Endothelial cell of umbilical vein (primary cell): Measurements from ENCODE around the gene SHC4. TPM values are rescaled to one million over a fixed set of nuclear protein-coding genes. Genes with fewer than 3 reads are reported as not detected.

ENCODE experiments used
- BruUV-seq: library from RNA; stranded (reverse); fragments of 400-500 nt; replicated peaks from 2 replicates; lab custom pipeline; 2021; lab: Mats Ljungman, UMichigan
- CTCF ChIA-PET: fragments of 300-600, 350-600 bp; sonication (Branson Sonifier 250); formaldehyde crosslinking; loops from one replicate; lab custom pipeline; 2021; ENCODE audit warnings: antibody characterized with exemption, inconsistent platforms; lab: Charles Lee
- POLR2A ChIA-PET: fragments of 300-600, 350-600 bp; sonication (Branson Sonifier 250); formaldehyde crosslinking; loops from one replicate; lab custom pipeline; 2021; ENCODE audit warnings: antibody characterized with exemption, inconsistent platforms; lab: Charles Lee
- DNase-seq: peaks from one replicate; pipeline ENCODE4 v3.0.0-alpha.2; 2011; ENCODE audit warnings: low read depth, low spot score
- FAIRE-seq: peaks from 2 replicates; lab custom pipeline; 2011; peaks lifted over from hg19 to GRCh38; lab: Jason Lieb, UNC
- H2AFZ ChIP-seq: 2 replicates; pipeline ENCODE4 v1.6.0; 2012; ENCODE audit warnings: low read depth, low read length, control low read depth, inconsistent platforms
- H3K27ac ChIP-seq: 2 replicates; pipeline ENCODE4 v1.5.1; 2011; ENCODE audit warnings: low read depth, mild to moderate bottlenecking, control low read depth, low read length, moderate library complexity; ENCODE audit not compliant: insufficient read depth
- H3K27me3 ChIP-seq, 2 experiments: 2 replicates each; pipeline versions ENCODE4 v1.6.0 to v1.6.1; 2011; ENCODE audit warnings: low read length in 2 of 2, mixed read lengths in 1 of 2; ENCODE audit not compliant: control insufficient read depth in 2 of 2, insufficient read depth in 2 of 2
- H3K36me3 ChIP-seq, 2 experiments: 2 replicates in 1 of 2; 3 replicates in 1 of 2; pipeline ENCODE4 v1.5.1; 2011; ENCODE audit warnings: low read length in 2 of 2, mild to moderate bottlenecking in 1 of 2, moderate library complexity in 1 of 2; ENCODE audit not compliant: control insufficient read depth in 2 of 2, insufficient read depth in 2 of 2; ENCODE audit errors: extremely low read depth in 1 of 2
- H3K4me1 ChIP-seq: 3 replicates; pipeline ENCODE4 v1.5.1; 2011; ENCODE audit warnings: mild to moderate bottlenecking, low read length; ENCODE audit not compliant: control insufficient read depth, insufficient read depth; ENCODE audit errors: extremely low read depth
- H3K4me2 ChIP-seq: 2 replicates; pipeline ENCODE4 v1.6.1; 2011; ENCODE audit warnings: low read length, control low read depth, mixed read lengths; ENCODE audit not compliant: insufficient read depth
- H3K4me3 ChIP-seq, 3 experiments: fragments of 200-600 bp in 1 of 3; sonication (generic), shearing (Covaris generic) in 1 of 3; replicated peaks in 1 of 3; 2 replicates each; pipeline ENCODE4 v1.5.1; 2011 to 2016; ENCODE audit warnings: control low read depth in 3 of 3, low read length in 3 of 3, mild to moderate bottlenecking in 2 of 3, inconsistent platforms in 1 of 3, low read depth in 1 of 3, moderate library complexity in 1 of 3; ENCODE audit not compliant: insufficient read depth in 1 of 3
- H3K79me2 ChIP-seq: 2 replicates; pipeline ENCODE4 v1.6.0; 2012; ENCODE audit warnings: low read length, inconsistent platforms; ENCODE audit not compliant: control insufficient read depth, insufficient read depth
- H3K9ac ChIP-seq: replicated peaks from 2 replicates; pipeline ENCODE3; 2011; ENCODE audit warnings: low read length, control low read depth; ENCODE audit not compliant: insufficient read depth; ENCODE audit errors: extremely low read depth
- H3K9me1 ChIP-seq: replicated peaks from 3 replicates; pipeline ENCODE4 v1.6.0; 2011; ENCODE audit warnings: mild to moderate bottlenecking, low read length; ENCODE audit not compliant: control insufficient read depth, insufficient read depth; ENCODE audit errors: extremely low read depth
- H3K9me3 ChIP-seq: replicated peaks from 2 replicates; pipeline ENCODE4 v1.5.1; 2012; ENCODE audit warnings: low read length, inconsistent platforms; ENCODE audit not compliant: control insufficient read depth, insufficient read depth
- H4K20me1 ChIP-seq: replicated peaks from 2 replicates; pipeline ENCODE3; 2011; ENCODE audit warnings: mild to moderate bottlenecking, low read length; ENCODE audit not compliant: control insufficient read depth, insufficient read depth; ENCODE audit errors: extremely low read depth
- FOS ChIP-seq: IDR thresholded peaks from 2 replicates; pipeline ENCODE4 v1.6.1; 2011; ENCODE audit warnings: mild to moderate bottlenecking, low read length, moderate library complexity, borderline replicate concordance; ENCODE audit not compliant: insufficient read depth
- GATA2 ChIP-seq: IDR thresholded peaks from 2 replicates; pipeline ENCODE4 v1.7.0; 2011; ENCODE audit warnings: low read depth, mild to moderate bottlenecking, moderate library complexity, mixed read lengths, low read length; ENCODE audit not compliant: insufficient read length, insufficient read depth
- JUN ChIP-seq: IDR thresholded peaks from 2 replicates; pipeline ENCODE4 v1.6.1; 2011; ENCODE audit warnings: borderline replicate concordance, low read depth; ENCODE audit not compliant: insufficient read length, insufficient read depth
- MYC ChIP-seq: IDR thresholded peaks from one replicate; pipeline ENCODE4 v1.6.1; 2011; ENCODE audit warnings: mild to moderate bottlenecking, low read depth, low read length
- dilution Hi-C: fragments of 300-500 bp; cut with MboI; formaldehyde crosslinking; loops from one replicate; pipeline ENCODE4 v1.15.0; 2019; ENCODE audit warnings: low sequenced_read_pairs; ENCODE audit not compliant: extremely low pct_ligation_motif_present
- intact Hi-C: fragments of 100-400 bp; cut with micrococcal nuclease; formaldehyde crosslinking; loops from one replicate; pipeline ENCODE4 v1.10.0; 2022
- polyA plus RNA-seq, 4 experiments: library from polyadenylated mRNA; depleted of rRNA in 3 of 4; stranded (reverse) in 3 of 4; unstranded in 1 of 4; fragments of >200 nt; gene quantifications; 2 replicates each; pipeline versions ENCODE4 v1.2.1 to v1.2.3, GENCODE V29; 2011 to 2012; ENCODE audit warnings: missing spikeins in 1 of 4
- total RNA-seq: library from RNA; stranded (reverse); gene quantifications from 2 replicates; pipeline ENCODE4 v1.2.3, GENCODE V29; 2021
- TF ChIP-seq, protein P1 (sequence below): IDR thresholded peaks from 2 replicates; pipeline ENCODE4 v1.6.1; 2011; ENCODE audit not compliant: insufficient read depth, insufficient read length
- TF ChIP-seq, protein P2 (sequence below), 2 donors: IDR thresholded peaks; 1 replicate in 1 of 2; 2 replicates in 1 of 2; pipeline ENCODE4 v1.5.1; 2011; ENCODE audit warnings: low read length in 2 of 2, mild to moderate bottlenecking in 2 of 2, moderate library complexity in 2 of 2, control low read depth in 1 of 2, inconsistent platforms in 1 of 2, low read depth in 1 of 2; ENCODE audit not compliant: insufficient read depth in 1 of 2; ENCODE audit errors: extremely low read depth in 1 of 2

Gene SHC4
- total and polyA plus RNA-seq, 2 donors (not counting 3 experiments of a cell fraction or from before 2014, with no cell fraction given): 0.20 TPM; not detected in 1

DNA sequence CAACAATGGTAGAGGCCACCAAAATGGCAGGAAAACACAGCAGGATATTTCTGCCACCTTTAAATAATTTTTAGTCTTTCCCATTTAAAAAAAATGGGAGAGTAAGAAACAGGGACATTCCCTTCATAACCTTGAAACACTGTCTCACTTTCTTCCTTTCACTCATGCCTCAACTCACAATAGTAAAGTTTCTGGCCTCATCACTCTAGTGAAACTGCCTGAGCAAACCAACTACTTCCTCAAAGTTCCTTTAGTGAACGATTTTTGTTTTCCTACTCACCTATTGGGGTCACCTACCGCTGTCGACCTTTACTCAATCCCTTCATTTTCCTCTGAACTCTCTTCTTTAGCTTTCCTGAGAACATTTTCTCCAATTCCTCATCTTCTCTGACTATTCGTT is 33.0 kb downstream of the SHC4 start:
- no peak overlapping the region for H3K27ac ChIP-seq
- DNase-seq (no peak), FAIRE-seq (no peak)
- H3K79me2 ChIP-seq: no peaks in the 10 kb centered on the region
- CTCF ChIA-PET: no interaction called here
- H2AFZ ChIP-seq: no peak overlapping the region
- H4K20me1 ChIP-seq: no peaks in the 10 kb centered on the region
- intact Hi-C loops (no loop called here), dilution Hi-C loops (no loop called here)
- H3K4me1 ChIP-seq: peaks cover 5% of the 10 kb centered on the region
- no peaks in the 10 kb centered on the region for H3K9me3 ChIP-seq
- POLR2A ChIA-PET: no interaction called here
- H3K4me2 ChIP-seq: no peak overlapping the region
- peaks cover 5 to 23% of the 10 kb centered on the region in 2 experiments for H3K27me3 ChIP-seq
- BruUV-seq: no TSS peak
- TF ChIP-seq MYC: no peak
- TF ChIP-seq GATA2: no peak
- no peak for TF ChIP-seq FOS
- TF ChIP-seq, protein P1, sequence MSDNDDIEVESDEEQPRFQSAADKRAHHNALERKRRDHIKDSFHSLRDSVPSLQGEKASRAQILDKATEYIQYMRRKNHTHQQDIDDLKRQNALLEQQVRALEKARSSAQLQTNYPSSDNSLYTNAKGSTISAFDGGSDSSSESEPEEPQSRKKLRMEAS: no peak
- TF ChIP-seq, protein P2, sequence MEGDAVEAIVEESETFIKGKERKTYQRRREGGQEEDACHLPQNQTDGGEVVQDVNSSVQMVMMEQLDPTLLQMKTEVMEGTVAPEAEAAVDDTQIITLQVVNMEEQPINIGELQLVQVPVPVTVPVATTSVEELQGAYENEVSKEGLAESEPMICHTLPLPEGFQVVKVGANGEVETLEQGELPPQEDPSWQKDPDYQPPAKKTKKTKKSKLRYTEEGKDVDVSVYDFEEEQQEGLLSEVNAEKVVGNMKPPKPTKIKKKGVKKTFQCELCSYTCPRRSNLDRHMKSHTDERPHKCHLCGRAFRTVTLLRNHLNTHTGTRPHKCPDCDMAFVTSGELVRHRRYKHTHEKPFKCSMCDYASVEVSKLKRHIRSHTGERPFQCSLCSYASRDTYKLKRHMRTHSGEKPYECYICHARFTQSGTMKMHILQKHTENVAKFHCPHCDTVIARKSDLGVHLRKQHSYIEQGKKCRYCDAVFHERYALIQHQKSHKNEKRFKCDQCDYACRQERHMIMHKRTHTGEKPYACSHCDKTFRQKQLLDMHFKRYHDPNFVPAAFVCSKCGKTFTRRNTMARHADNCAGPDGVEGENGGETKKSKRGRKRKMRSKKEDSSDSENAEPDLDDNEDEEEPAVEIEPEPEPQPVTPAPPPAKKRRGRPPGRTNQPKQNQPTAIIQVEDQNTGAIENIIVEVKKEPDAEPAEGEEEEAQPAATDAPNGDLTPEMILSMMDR (IDR thresholded peaks at IDR 0.05; ENCODE audit: extremely low read depth in 1 of 2, insufficient read depth in 1 of 2, low read depth in 1 of 2, low read length in 2 of 2): no peak
- H3K9me1 ChIP-seq: no peaks in the 10 kb centered on the region
- no peaks in the 10 kb centered on the region for H3K36me3 ChIP-seq
- H3K4me3 ChIP-seq: no peak overlapping the region
- H3K9ac ChIP-seq: no peak overlapping the region

DNA sequence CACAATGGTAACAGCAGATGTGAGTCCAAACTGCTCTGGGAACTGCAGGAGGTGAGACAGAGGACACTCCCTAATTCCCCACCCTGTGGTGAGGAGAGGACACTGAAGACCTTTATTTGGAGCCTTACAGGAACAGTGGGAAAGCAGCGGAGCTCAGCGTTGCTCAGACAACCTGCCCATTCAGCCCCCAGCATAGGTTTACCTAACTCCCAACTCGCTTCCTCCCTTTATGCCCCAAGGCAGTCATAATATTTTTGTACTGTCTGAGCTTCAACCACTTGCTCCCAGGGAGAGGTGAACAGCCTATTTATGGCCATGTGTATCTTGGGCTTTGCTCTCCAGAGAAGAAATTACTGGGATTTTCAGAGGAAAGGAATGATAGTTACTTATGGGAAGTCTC is 34.1 kb downstream of the SHC4 start:
- Histone ChIP-seq H3K9ac (no peak overlapping the region), H3K27ac (no peak overlapping the region), H3K36me3 (no peaks in the 10 kb centered on the region), H4K20me1 (no peaks in the 10 kb centered on the region), H3K9me3 (no peaks in the 10 kb centered on the region), H3K79me2 (no peaks in the 10 kb centered on the region), H3K9me1 (no peaks in the 10 kb centered on the region), H3K4me2 (no peak overlapping the region), H2AFZ (no peak overlapping the region), H3K4me1 (peaks cover 10% of the 10 kb centered on the region), H3K27me3 (peaks cover 5 to 19% of the 10 kb centered on the region in 2 experiments), H3K4me3 (no peak overlapping the region)
- ChIA-PET CTCF (no interaction called here), POLR2A (no interaction called here)
- intact Hi-C loops (no loop called here), dilution Hi-C loops (no loop called here)
- no TSS peak for BruUV-seq
- DNase-seq: no peak
- FAIRE-seq: no peak
- TF ChIP-seq JUN (no peak), GATA2 (no peak), MYC (no peak)
